ENCODE data around the gene RNF169. TPM values are rescaled to one million over a fixed set of nuclear protein-coding genes. Genes with fewer than 3 reads are reported as not detected.

The RNF169 gene
- total RNA-seq, 4 donors from 2014 or later: 24.1 to 30.2 (median 27.5) TPM

DNA sequence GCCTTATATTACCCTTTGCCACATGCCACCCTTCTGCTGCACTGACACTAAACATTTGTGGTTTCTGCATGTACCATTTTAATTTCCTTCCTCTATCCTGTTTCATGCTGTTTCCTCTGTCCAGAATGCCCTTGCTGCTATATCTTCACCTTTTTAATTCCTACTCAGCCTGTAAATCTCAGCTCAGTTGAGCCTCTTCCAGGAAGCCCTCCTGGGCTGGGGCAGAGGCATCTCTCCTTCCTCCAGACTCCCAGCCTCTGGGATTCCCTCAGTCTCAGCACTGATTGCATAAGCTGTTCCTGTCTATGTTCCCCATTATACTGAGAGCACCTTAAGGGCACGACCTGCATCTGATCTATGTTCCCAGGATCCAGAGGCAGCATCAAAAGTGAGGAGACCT is 98.7 kb downstream of the RNF169 start:
- no peak for DNase-seq

DNA sequence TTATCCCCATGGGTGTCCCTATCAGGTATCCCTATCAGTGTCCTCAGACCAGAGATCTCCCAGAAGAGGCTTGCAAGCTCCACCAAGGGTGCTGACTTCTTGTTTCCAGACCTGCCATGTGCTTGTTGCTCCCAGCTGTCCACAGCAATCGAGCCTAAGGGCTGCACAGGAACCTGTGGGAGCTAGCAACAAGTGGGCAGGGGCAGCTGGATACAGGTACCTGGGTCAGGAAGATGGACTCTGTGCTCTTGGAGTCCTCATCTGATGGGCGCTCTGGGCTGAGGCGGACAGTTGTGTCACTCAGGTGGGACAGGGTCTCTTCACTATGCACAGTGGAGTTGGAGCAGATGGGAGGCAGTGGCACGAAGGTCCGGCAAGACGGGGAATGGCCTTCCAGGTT is 99.2 kb downstream of the RNF169 start:
- WGBS, 2 donors: 96 to 100% methylated on average over 5 to 6 of the region's 6 CpGs
- peaks cover 10 to 12% of the 10 kb centered on the region in 2 donors for H3K36me3 ChIP-seq
- DNase-seq: no peak

More for the DNA sequence above, 98.7 kb downstream of the RNF169 start:
- no peak overlapping the region for H3K27ac ChIP-seq
- H3K4me1 ChIP-seq: no peaks in the 10 kb centered on the region
- no peaks in the 10 kb centered on the region for H3K9me3 ChIP-seq
- intact Hi-C loops (cut with DNase I): no loop called here
- TF ChIP-seq POLR2A (IDR thresholded peaks at IDR 0.05) (no peak), CTCF (IDR thresholded peaks at IDR 0.05) (no peak)
- no peaks in the 10 kb centered on the region for H3K27me3 ChIP-seq
- 100% methylated on average over 1 of the region's 1 CpG for WGBS, 2 donors
- no peak overlapping the region for H3K4me3 ChIP-seq (replicated peaks in 1 of 3)
- H3K36me3 ChIP-seq: peaks cover 10 to 17% of the 10 kb centered on the region in 2 donors

GRCh38 chr11:74849525-74850391 is 101.1 kb downstream of the RNF169 start:
- 73 to 76% methylated on average over 7 of the region's 7 CpGs for WGBS, 2 donors
- no peaks in the 10 kb centered on the region for H3K9me3 ChIP-seq
- peaks cover 6 to 8% of the 10 kb centered on the region in 2 donors for H3K36me3 ChIP-seq
- intact Hi-C loops (cut with DNase I): no loop called here
- no peaks in the 10 kb centered on the region for H3K27me3 ChIP-seq
- H3K27ac ChIP-seq: no peak overlapping the region
- H3K4me3 ChIP-seq (replicated peaks in 1 of 3): no peak overlapping the region
- TF ChIP-seq CTCF (IDR thresholded peaks at IDR 0.05): no peak
- no peak for TF ChIP-seq POLR2A (IDR thresholded peaks at IDR 0.05)
- no peaks in the 10 kb centered on the region for H3K4me1 ChIP-seq
- DNase-seq: no peak

More for the DNA sequence above, 99.2 kb downstream of the RNF169 start:
- Histone ChIP-seq H3K4me1 (no peaks in the 10 kb centered on the region), H3K27ac (no peak overlapping the region), H3K9me3 (no peaks in the 10 kb centered on the region), H3K4me3 (replicated peaks in 1 of 3) (no peak overlapping the region), H3K27me3 (no peaks in the 10 kb centered on the region)
- intact Hi-C loops (cut with DNase I): no loop called here
- TF ChIP-seq POLR2A (IDR thresholded peaks at IDR 0.05): no peak
- TF ChIP-seq CTCF (IDR thresholded peaks at IDR 0.05): no peak

- Histone ChIP-seq H3K4me1 (no peaks in the 10 kb centered on the region), H3K36me3 (peaks cover 8% of the 10 kb centered on the region in 2 donors), H3K27me3 (no peaks in the 10 kb centered on the region), H3K27ac (no peak overlapping the region), H3K9me3 (no peaks in the 10 kb centered on the region), H3K4me3 (replicated peaks in 1 of 3) (no peak overlapping the region)
- WGBS, 2 donors: 88 to 89% methylated on average over 4 of the region's 4 CpGs
- intact Hi-C loops (cut with DNase I): no loop called here
- no peak for TF ChIP-seq POLR2A (IDR thresholded peaks at IDR 0.05)
- TF ChIP-seq CTCF (IDR thresholded peaks at IDR 0.05): no peak
- DNase-seq: no peak
Measured at GRCh38 chr11:74853223-74853622, 104.6 kb downstream of the RNF169 start.

GRCh38 chr11:74860743-74861142 is 112.1 kb downstream of the RNF169 start:
- H3K27ac ChIP-seq: no peak overlapping the region
- DNase-seq: no peak
- intact Hi-C loops (cut with DNase I): no loop called here
- peaks cover 5 to 11% of the 10 kb centered on the region in 2 donors for H3K36me3 ChIP-seq
- TF ChIP-seq POLR2A (IDR thresholded peaks at IDR 0.05) (no peak), CTCF (IDR thresholded peaks at IDR 0.05) (no peak)
- no peak overlapping the region for H3K4me3 ChIP-seq (replicated peaks in 1 of 3)
- H3K9me3 ChIP-seq: no peaks in the 10 kb centered on the region
- no peaks in the 10 kb centered on the region for H3K27me3 ChIP-seq
- H3K4me1 ChIP-seq: no peaks in the 10 kb centered on the region

Measured in thyroid gland (tissue), 4 donors.